NCI-H82 treated with DMSO at 0.1 percent for 48 hours (cell line): Measurements from ENCODE around the gene SIGLEC6.
"Not testable (repeated sequence)": the region's sequence is repeated elsewhere in the genome, so short reads cannot be mapped to it uniquely, and the experiment has no call there.

ENCODE experiments used
- DNase-seq: peaks from one replicate; lab custom pipeline; 2025; ENCODE audit not compliant: unreplicated experiment; lab: John Stamatoyannopoulos, UW

Gene SIGLEC6

GRCh38 chr19:51509823-51510660 lies 21.4 kb downstream of the SIGLEC6 start:
- DNase-seq: no peak

- no peak for DNase-seq
These were observed 23.3 kb downstream of the SIGLEC6 start for GRCh38 chr19:51508059-51508733.

GRCh38 chr19:51507640-51508058 lies 23.8 kb downstream of the SIGLEC6 start:
- DNase-seq: no peak

- DNase-seq: no peak
These were observed 24.3 kb downstream of the SIGLEC6 start for GRCh38 chr19:51507192-51507591.

- no peak for DNase-seq
These were observed 25.6 kb downstream of the SIGLEC6 start for GRCh38 chr19:51505904-51506303.

GRCh38 chr19:51503896-51504295 lies 27.6 kb downstream of the SIGLEC6 start:
- DNase-seq: no peak

- DNase-seq: no peak
These were observed 28.1 kb downstream of the SIGLEC6 start for GRCh38 chr19:51503286-51503817.

GRCh38 chr19:51501594-51502263 lies 29.7 kb downstream of the SIGLEC6 start, which contains the start of gene SIGLEC12:
TSS of gene SIGLEC12 (minus strand) at chr19:51501800. CDS start at chr19:51501733, 67 bp downstream.
- DNase-seq: no peak

- DNase-seq: not testable (repeated sequence)
These were observed 30.5 kb downstream of the SIGLEC6 start for GRCh38 chr19:51500931-51501330.

GRCh38 chr19:51497666-51498065 lies 33.8 kb downstream of the SIGLEC6 start:
- no peak for DNase-seq

- DNase-seq: no peak
These were observed 37.7 kb downstream of the SIGLEC6 start for GRCh38 chr19:51493776-51494175.

- DNase-seq: no peak
These were observed 39.9 kb downstream of the SIGLEC6 start for GRCh38 chr19:51491586-51491985.

- no peak for DNase-seq
These were observed 40.8 kb downstream of the SIGLEC6 start for GRCh38 chr19:51490676-51491075.

- DNase-seq: no peak
These were observed 42.4 kb downstream of the SIGLEC6 start for GRCh38 chr19:51489113-51489512.

GRCh38 chr19:51488491-51488890 lies 43.0 kb downstream of the SIGLEC6 start:
- DNase-seq: no peak

- no peak for DNase-seq
These were observed 45.4 kb downstream of the SIGLEC6 start for GRCh38 chr19:51485960-51486660.

- DNase-seq: no peak
These were observed 50.9 kb downstream of the SIGLEC6 start for GRCh38 chr19:51480590-51480989.

- no peak for DNase-seq
These were observed 51.7 kb downstream of the SIGLEC6 start for GRCh38 chr19:51479531-51480331.

GRCh38 chr19:51478381-51479234 lies 52.9 kb downstream of the SIGLEC6 start, which contains the start of gene CEACAM18:
TSS of gene CEACAM18 (plus strand) at chr19:51478539.
- no peak for DNase-seq
